ENCODE measurements around the gene SLC38A10.

GRCh38 chr17:81198826-81199481 lies 96.2 kb downstream of the SLC38A10 start:
- TF ChIP-seq CTCF (IDR thresholded peaks at IDR 0.05) (no peak), POLR2AphosphoS5 (IDR thresholded peaks at IDR 0.05) (no peak), POLR2A (IDR thresholded peaks at IDR 0.05) (no peak), EP300 (IDR thresholded peaks at IDR 0.05) (no peak)
